Loucy (cell line): ENCODE results near the gene CENPO.

Source experiments
- H2AFZ ChIP-seq: fragments of 200-600 bp; sonication (generic); 2 replicates; pipeline ENCODE4 v1.6.0; 2016; ENCODE audit warnings: antibody characterized with exemption, mild to moderate bottlenecking, low read length, moderate library complexity
- H3F3A ChIP-seq: fragments of 200-600 bp; 2 replicates; pipeline ENCODE4 v1.6.0; 2016; ENCODE audit warnings: antibody characterized with exemption, low read depth, mild to moderate bottlenecking
- H3K27me3 ChIP-seq: fragments of 200-600 bp; sonication (generic); 2 replicates; pipeline ENCODE4 v1.6.1; 2014; ENCODE audit warnings: low read length, mild to moderate bottlenecking; ENCODE audit not compliant: insufficient read depth, poor library complexity, severe bottlenecking
- H3K36me3 ChIP-seq: fragments of 200-600 bp; sonication (generic); 2 replicates; pipeline ENCODE4 v1.6.1; 2016; ENCODE audit warnings: low read length; ENCODE audit not compliant: insufficient read depth
- H3K4me1 ChIP-seq: fragments of 200-600 bp; sonication (generic); 2 replicates; pipeline ENCODE4 v1.5.1; 2014; ENCODE audit warnings: low read length, mild to moderate bottlenecking; ENCODE audit not compliant: insufficient read depth, poor library complexity, severe bottlenecking
- H3K4me2 ChIP-seq: fragments of 200-600 bp; sonication (generic); 2 replicates; pipeline ENCODE4 v1.6.0; 2014; ENCODE audit warnings: antibody characterized with exemption, low read length, low read depth, mild to moderate bottlenecking; ENCODE audit not compliant: poor library complexity, severe bottlenecking
- H3K4me3 ChIP-seq: fragments of 200-600 bp; sonication (generic); 2 replicates; pipeline ENCODE4 v1.5.1; 2014; ENCODE audit warnings: low read length, mild to moderate bottlenecking, mixed read lengths; ENCODE audit not compliant: poor library complexity, severe bottlenecking
- H3K79me2 ChIP-seq: fragments of 200-600 bp; sonication (generic); 2 replicates; pipeline ENCODE4 v1.6.1; 2014; ENCODE audit warnings: low read length; ENCODE audit not compliant: insufficient read depth
- H3K9ac ChIP-seq: fragments of 200-600 bp; sonication (generic); 2 replicates; pipeline ENCODE4 v1.6.0; 2014; ENCODE audit warnings: mild to moderate bottlenecking, low read depth, low read length, moderate library complexity; ENCODE audit not compliant: poor library complexity, severe bottlenecking
- H3K9me2 ChIP-seq: fragments of 200-600 bp; sonication (generic); replicated peaks from 2 replicates; pipeline ENCODE4 v1.6.1; 2016; ENCODE audit warnings: low read depth, low read length, mixed read lengths
- H3K9me3 ChIP-seq: fragments of 200-600 bp; sonication (generic); 2 replicates; pipeline ENCODE4 v1.6.1; 2014; ENCODE audit warnings: mild to moderate bottlenecking, antibody characterized with exemption, low read length, low read depth; ENCODE audit not compliant: insufficient read depth
- H4K20me1 ChIP-seq: fragments of 200-600 bp; sonication (generic); 2 replicates; pipeline ENCODE4 v1.6.0; 2014; ENCODE audit warnings: antibody characterized with exemption, low read length, mild to moderate bottlenecking; ENCODE audit not compliant: insufficient read depth, poor library complexity, severe bottlenecking
- EZH2phosphoT487 ChIP-seq: fragments of 200-600 bp; IDR thresholded peaks from 2 replicates; pipeline ENCODE4 v1.6.1; 2018; ENCODE audit warnings: antibody characterized with exemption, mild to moderate bottlenecking, moderate library complexity, borderline replicate concordance
- TF ChIP-seq, protein P1 (sequence below): fragments of 200-600 bp; sonication (generic); conservative IDR thresholded peaks from 2 replicates; pipeline ENCODE4 v1.5.1; 2014; ENCODE audit warnings: mild to moderate bottlenecking, antibody characterized with exemption, low read length

The CENPO gene

GRCh38 chr2:24825883-24826772, 32.9 kb downstream of the CENPO start:
- no peak overlapping the region for H3K4me2 ChIP-seq
- no peaks in the 10 kb centered on the region for H3K9me3 ChIP-seq
- peaks cover 51% of the 10 kb centered on the region; the same call in 1 of the 2 replicates for H3K36me3 ChIP-seq
- no peaks in the 10 kb centered on the region for H4K20me1 ChIP-seq
- H2AFZ ChIP-seq = no peak overlapping the region
- no peaks in the 10 kb centered on the region for H3K79me2 ChIP-seq
- peaks cover 4% of the 10 kb centered on the region for H3K4me1 ChIP-seq
- no peaks in the 10 kb centered on the region for H3F3A ChIP-seq
- H3K9ac ChIP-seq = no peak overlapping the region
- TF ChIP-seq EZH2phosphoT487 = no peak
- TF ChIP-seq, protein P1, sequence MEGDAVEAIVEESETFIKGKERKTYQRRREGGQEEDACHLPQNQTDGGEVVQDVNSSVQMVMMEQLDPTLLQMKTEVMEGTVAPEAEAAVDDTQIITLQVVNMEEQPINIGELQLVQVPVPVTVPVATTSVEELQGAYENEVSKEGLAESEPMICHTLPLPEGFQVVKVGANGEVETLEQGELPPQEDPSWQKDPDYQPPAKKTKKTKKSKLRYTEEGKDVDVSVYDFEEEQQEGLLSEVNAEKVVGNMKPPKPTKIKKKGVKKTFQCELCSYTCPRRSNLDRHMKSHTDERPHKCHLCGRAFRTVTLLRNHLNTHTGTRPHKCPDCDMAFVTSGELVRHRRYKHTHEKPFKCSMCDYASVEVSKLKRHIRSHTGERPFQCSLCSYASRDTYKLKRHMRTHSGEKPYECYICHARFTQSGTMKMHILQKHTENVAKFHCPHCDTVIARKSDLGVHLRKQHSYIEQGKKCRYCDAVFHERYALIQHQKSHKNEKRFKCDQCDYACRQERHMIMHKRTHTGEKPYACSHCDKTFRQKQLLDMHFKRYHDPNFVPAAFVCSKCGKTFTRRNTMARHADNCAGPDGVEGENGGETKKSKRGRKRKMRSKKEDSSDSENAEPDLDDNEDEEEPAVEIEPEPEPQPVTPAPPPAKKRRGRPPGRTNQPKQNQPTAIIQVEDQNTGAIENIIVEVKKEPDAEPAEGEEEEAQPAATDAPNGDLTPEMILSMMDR = no peak
- H3K9me2 ChIP-seq = no peaks in the 10 kb centered on the region
- no peak overlapping the region for H3K4me3 ChIP-seq
- no peaks in the 10 kb centered on the region for H3K27me3 ChIP-seq

GRCh38 chr2:24826773-24827145, 33.5 kb downstream of the CENPO start:
- Histone ChIP-seq H3K79me2 (no peaks in the 10 kb centered on the region), H2AFZ (no peak overlapping the region), H3K9ac (no peak overlapping the region), H3K27me3 (no peaks in the 10 kb centered on the region), H3K9me3 (no peaks in the 10 kb centered on the region), H4K20me1 (no peaks in the 10 kb centered on the region), H3F3A (no peaks in the 10 kb centered on the region), H3K4me2 (no peak overlapping the region), H3K4me3 (no peak overlapping the region), H3K4me1 (peaks cover 4% of the 10 kb centered on the region), H3K36me3 (peaks cover 45% of the 10 kb centered on the region; the same call in 1 of the 2 replicates), H3K9me2 (no peaks in the 10 kb centered on the region)
- TF ChIP-seq, protein P1 = no peak
- TF ChIP-seq EZH2phosphoT487 = no peak

GRCh38 chr2:24827321-24828237, 34.4 kb downstream of the CENPO start:
- Histone ChIP-seq H3F3A (no peaks in the 10 kb centered on the region), H3K9me3 (no peaks in the 10 kb centered on the region), H3K4me2 (no peak overlapping the region), H4K20me1 (no peaks in the 10 kb centered on the region), H3K4me1 (peaks cover 4% of the 10 kb centered on the region), H3K79me2 (no peaks in the 10 kb centered on the region), H3K27me3 (no peaks in the 10 kb centered on the region), H3K36me3 (peaks cover 37% of the 10 kb centered on the region; the same call in 1 of the 2 replicates), H3K9me2 (no peaks in the 10 kb centered on the region), H3K4me3 (no peak overlapping the region), H3K9ac (no peak overlapping the region), H2AFZ (no peak overlapping the region)
- no peak for TF ChIP-seq EZH2phosphoT487
- TF ChIP-seq, protein P1 = peak; percentile 86
